Smooth muscle cell (in vitro differentiated cells): ENCODE data around the gene ANGPTL7. TPM values are rescaled to one million over a fixed set of nuclear protein-coding genes. Genes with fewer than 3 reads are reported as not detected.

Experiments used
- DNase-seq: peaks from one replicate; lab custom pipeline; 2025; ENCODE audit not compliant: unreplicated experiment; lab: John Stamatoyannopoulos, UW
- H2AFZ ChIP-seq: fragments of 200-600 bp; sonication (generic); 2 replicates; pipeline ENCODE4 v1.6.0; 2016; ENCODE audit warnings: antibody characterized with exemption, low read depth, mild to moderate bottlenecking
- H3F3A ChIP-seq: fragments of 200-600 bp; sonication (generic); 2 replicates; pipeline ENCODE4 v1.6.0; 2017; ENCODE audit warnings: antibody characterized with exemption, low read depth
- H3K27ac ChIP-seq: fragments of 200-600 bp; sonication (generic); 2 replicates; pipeline ENCODE4 v1.5.1; 2016; ENCODE audit warnings: low read depth, mild to moderate bottlenecking
- H3K27me3 ChIP-seq: fragments of 200-600 bp; sonication (generic); 2 replicates; pipeline ENCODE4 v1.6.1; 2016; ENCODE audit warnings: low read depth, mild to moderate bottlenecking
- H3K36me3 ChIP-seq: fragments of 200-600 bp; sonication (generic); 2 replicates; pipeline ENCODE4 v1.5.1; 2016; ENCODE audit warnings: low read depth
- H3K4me1 ChIP-seq: fragments of 200-600 bp; sonication (generic); 2 replicates; pipeline ENCODE4 v1.5.1; 2016; ENCODE audit warnings: low read depth
- H3K4me2 ChIP-seq: fragments of 200-600 bp; sonication (generic); 2 replicates; pipeline ENCODE4 v1.6.0; 2016; ENCODE audit warnings: mild to moderate bottlenecking
- H3K4me3 ChIP-seq: fragments of 200-600 bp; sonication (generic); 2 replicates; pipeline ENCODE4 v1.5.1; 2016; ENCODE audit warnings: mild to moderate bottlenecking
- H3K79me2 ChIP-seq: fragments of 200-600 bp; sonication (generic); 2 replicates; pipeline ENCODE4 v1.6.0; 2016; ENCODE audit warnings: low read depth, mild to moderate bottlenecking
- H3K9ac ChIP-seq: fragments of 200-600 bp; sonication (generic); 2 replicates; pipeline ENCODE4 v1.6.0; 2016; ENCODE audit warnings: low read depth
- H3K9me3 ChIP-seq: fragments of 200-600 bp; sonication (generic); replicated peaks from 2 replicates; pipeline ENCODE4 v1.5.1; 2016; ENCODE audit warnings: low read depth
- H4K20me1 ChIP-seq: fragments of 200-600 bp; sonication (generic); 2 replicates; pipeline ENCODE4 v1.6.0; 2016; ENCODE audit warnings: low read depth
- CTCF ChIP-seq: fragments of 200-600 bp; sonication (generic); IDR thresholded peaks from 2 replicates; pipeline ENCODE4 v1.5.1; 2017; ENCODE audit warnings: borderline replicate concordance, mild to moderate bottlenecking, antibody characterized with exemption; ENCODE audit not compliant: insufficient read depth, poor library complexity, severe bottlenecking
- WGBS: methylation state at CpG from one replicate; pipeline ENCODE4 v1.1.7; 2016; ENCODE audit warnings: low lambda C conversion rate; 5-methylcytosine and 5-hydroxymethylcytosine counted together
- polyA plus RNA-seq: library from polyadenylated mRNA; unstranded; fragments of >200 nt; fragmentation: Nextera tagmentation; extraction: Ambion mirVana; gene quantifications from 2 replicates; pipeline ENCODE4 v1.2.1, GENCODE V29; 2016
- total RNA-seq: library from RNA; depleted of rRNA; stranded (reverse); fragments of >200 nt; gene quantifications from 2 replicates; pipeline ENCODE4 v1.2.3, GENCODE V29; 2014

The ANGPTL7 gene
- total and polyA plus RNA-seq, 2 experiments from 2014 or later: 0.31 TPM; not detected in 1

DNA sequence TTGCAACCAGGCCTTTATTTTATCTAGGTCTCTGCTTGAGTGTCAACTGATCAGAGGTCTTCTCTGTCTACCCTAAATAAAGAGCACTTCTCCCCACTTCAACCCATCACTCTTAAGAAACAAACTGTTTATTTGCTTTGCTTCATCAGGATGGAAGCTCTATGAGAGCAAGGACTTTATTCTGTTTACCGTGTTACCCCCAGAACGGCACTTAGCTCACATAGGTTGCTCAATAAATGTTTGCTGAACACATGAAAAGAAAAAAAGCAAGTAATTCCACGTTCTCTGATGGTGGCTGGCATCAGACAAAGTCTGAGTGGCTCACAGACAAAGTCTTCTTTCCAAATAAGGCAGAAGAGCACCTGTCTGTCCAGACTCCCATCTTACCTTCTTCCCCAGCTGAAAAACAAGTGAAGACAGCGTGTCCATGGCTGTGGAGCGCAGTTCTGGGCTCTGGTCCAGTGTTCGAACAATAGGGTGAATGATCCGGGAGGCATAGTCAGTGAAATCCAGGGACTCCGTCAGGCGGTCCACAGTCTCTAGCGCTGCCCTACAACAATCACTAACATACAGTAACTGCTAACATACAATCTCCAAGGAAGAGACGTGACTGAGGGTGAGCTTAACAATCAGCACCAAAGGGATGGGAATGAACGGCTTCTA is 22.9 kb downstream of the ANGPTL7 start:
- no peak for TF ChIP-seq CTCF
- H3K27ac ChIP-seq: no peak overlapping the region
- no peaks in the 10 kb centered on the region for H3K27me3 ChIP-seq
- 99% methylated on average over 12 of the region's 12 CpGs for WGBS
- peaks cover 46% of the 10 kb centered on the region for H3K36me3 ChIP-seq
- H3K9ac ChIP-seq: no peak overlapping the region
- DNase-seq: no peak
- no peak overlapping the region for H2AFZ ChIP-seq
- H4K20me1 ChIP-seq: no peaks in the 10 kb centered on the region
- no peaks in the 10 kb centered on the region for H3K4me1 ChIP-seq
- no peak overlapping the region for H3K4me3 ChIP-seq
- no peaks in the 10 kb centered on the region for H3K79me2 ChIP-seq
- H3K9me3 ChIP-seq: no peaks in the 10 kb centered on the region
- no peaks in the 10 kb centered on the region for H3F3A ChIP-seq
- no peak overlapping the region for H3K4me2 ChIP-seq

- no peak overlapping the region for H3K27ac ChIP-seq
- H2AFZ ChIP-seq: no peak overlapping the region
- no peak for TF ChIP-seq CTCF
- WGBS: 93% methylated on average over 3 of the region's 3 CpGs
- H3K36me3 ChIP-seq: peaks cover 36% of the 10 kb centered on the region
- H3K79me2 ChIP-seq: no peaks in the 10 kb centered on the region
- H3K9me3 ChIP-seq: no peaks in the 10 kb centered on the region
- H3K4me1 ChIP-seq: no peaks in the 10 kb centered on the region
- H3F3A ChIP-seq: no peaks in the 10 kb centered on the region
- DNase-seq: no peak
- H3K4me2 ChIP-seq: no peak overlapping the region
- no peak overlapping the region for H3K9ac ChIP-seq
- H3K4me3 ChIP-seq: no peak overlapping the region
- H3K27me3 ChIP-seq: no peaks in the 10 kb centered on the region
- no peaks in the 10 kb centered on the region for H4K20me1 ChIP-seq
These were observed 25.7 kb downstream of the ANGPTL7 start for GRCh38 chr1:11214698-11215380.

DNA sequence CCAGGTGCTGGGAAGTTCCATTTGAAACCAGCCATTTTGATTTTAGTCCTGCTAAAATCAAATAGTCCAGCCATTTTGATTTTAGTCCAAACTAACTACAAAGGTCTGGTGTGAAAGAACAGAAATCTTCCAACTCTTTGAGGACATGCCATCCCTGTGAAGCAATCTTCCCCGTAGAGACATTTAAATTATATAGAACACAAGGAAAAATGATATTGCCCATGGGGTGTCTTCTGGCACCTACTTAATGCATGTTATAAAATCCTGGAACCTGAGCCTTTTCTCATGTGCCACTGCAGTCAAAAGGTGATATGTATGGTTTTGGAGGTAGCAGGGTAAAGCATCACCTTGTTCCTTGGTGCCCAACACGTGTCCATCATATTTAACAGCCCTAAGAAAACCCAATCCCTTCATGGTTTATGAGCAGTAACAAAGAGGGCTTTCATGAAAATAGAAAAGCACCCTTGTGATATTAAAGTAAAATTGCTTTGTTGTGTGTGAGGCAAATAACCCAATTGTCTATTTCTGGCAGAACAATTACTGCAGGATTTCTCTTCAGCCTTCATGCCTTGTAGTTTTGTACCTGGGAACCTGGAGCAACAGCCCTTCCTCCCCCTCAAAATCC is 26.3 kb downstream of the ANGPTL7 start:
- no peaks in the 10 kb centered on the region for H3F3A ChIP-seq
- TF ChIP-seq CTCF: no peak

More for the DNA sequence above, 26.3 kb downstream of the ANGPTL7 start:
- Histone ChIP-seq H3K9me3 (no peaks in the 10 kb centered on the region), H3K4me2 (no peak overlapping the region), H3K27ac (no peak overlapping the region), H3K9ac (no peak overlapping the region), H3K36me3 (peaks cover 36% of the 10 kb centered on the region), H3K4me3 (no peak overlapping the region), H3K4me1 (no peaks in the 10 kb centered on the region), H4K20me1 (no peaks in the 10 kb centered on the region), H3K79me2 (no peaks in the 10 kb centered on the region), H3K27me3 (no peaks in the 10 kb centered on the region), H2AFZ (no peak overlapping the region)
- DNase-seq: no peak
- 98% methylated on average over 2 of the region's 2 CpGs for WGBS
